IMR-90 (cell line): ENCODE data around the gene NTMT2. TPM values are rescaled to one million over a fixed set of nuclear protein-coding genes. Genes with fewer than 3 reads are reported as not detected.

Experiments used
- ATAC-seq: fragments of 200-7000 bp; cut with Tn5 transposase; 2 replicates; pipeline ENCODE4 v1.9.1; 2020; ENCODE audit warnings: low read depth, mild to moderate bottlenecking, moderate library complexity
- BruUV-seq: library from RNA; stranded (reverse); fragments of 400-500 nt; replicated peaks from 2 replicates; lab custom pipeline; 2021; lab: Mats Ljungman, UMichigan
- CTCF ChIA-PET: fragments of 300-600 bp; formaldehyde crosslinking; extraction: SDS; loops from one replicate; lab custom pipeline; 2021; ENCODE audit warnings: antibody characterized with exemption; lab: Yijun Ruan, JAX
- POLR2A ChIA-PET: fragments of 300-600 bp; sonication (Branson Sonifier 250); formaldehyde crosslinking; loops from one replicate; lab custom pipeline; 2022; ENCODE audit warnings: antibody characterized with exemption; ENCODE audit not compliant: unreplicated experiment; lab: Charles Lee
- DNase-seq: peaks from one replicate; pipeline ENCODE4 v3.0.0; 2013
- H2AFZ ChIP-seq: replicated peaks from 2 replicates; pipeline ENCODE3; 2013; ENCODE audit warnings: low read length, mild to moderate bottlenecking; ENCODE audit not compliant: poor library complexity
- H2AK5ac ChIP-seq: 2 replicates; pipeline ENCODE4 v1.6.1; 2013; ENCODE audit warnings: low read depth, low read length, inconsistent platforms
- H2AK9ac ChIP-seq: replicated peaks from 2 replicates; pipeline ENCODE3; 2013; ENCODE audit warnings: mild to moderate bottlenecking, low read depth, low read length, moderate library complexity; ENCODE audit not compliant: poor library complexity
- H2BK120ac ChIP-seq: 2 replicates; pipeline ENCODE4 v1.6.1; 2013; ENCODE audit warnings: low read depth, low read length, inconsistent platforms
- H2BK15ac ChIP-seq: 3 replicates; pipeline ENCODE4 v1.6.1; 2013; ENCODE audit warnings: low read depth, low read length, inconsistent platforms
- H2BK20ac ChIP-seq: 2 replicates; pipeline ENCODE4 v1.6.1; 2013; ENCODE audit warnings: low read depth, mild to moderate bottlenecking, inconsistent platforms, low read length, moderate library complexity
- H2BK5ac ChIP-seq: 2 replicates; pipeline ENCODE4 v1.6.1; 2013; ENCODE audit warnings: mild to moderate bottlenecking, low read depth, low read length, inconsistent platforms; ENCODE audit not compliant: poor library complexity, severe bottlenecking
- H3K14ac ChIP-seq: replicated peaks from 2 replicates; pipeline ENCODE4 v1.6.1; 2013; ENCODE audit warnings: low read depth, low read length, inconsistent platforms
- H3K18ac ChIP-seq: 2 replicates; pipeline ENCODE4 v1.6.1; 2013; ENCODE audit warnings: low read depth, low read length, control low read depth
- H3K23ac ChIP-seq: 2 replicates; pipeline ENCODE4 v1.6.1; 2013; ENCODE audit warnings: low read depth, low read length, inconsistent platforms
- H3K27ac ChIP-seq: 2 replicates; pipeline ENCODE4 v1.5.1; 2013; ENCODE audit warnings: mild to moderate bottlenecking, control low read depth, low read length; ENCODE audit not compliant: insufficient read depth
- H3K27me3 ChIP-seq: 2 replicates; pipeline ENCODE4 v1.6.1; 2013; ENCODE audit warnings: low read length; ENCODE audit not compliant: control insufficient read depth, insufficient read depth
- H3K36me3 ChIP-seq: 2 replicates; pipeline ENCODE4 v1.6.1; 2013; ENCODE audit warnings: low read length, mixed read lengths; ENCODE audit not compliant: control insufficient read depth, insufficient read depth
- H3K4ac ChIP-seq: 2 replicates; pipeline ENCODE4 v1.6.1; 2013; ENCODE audit warnings: low read depth, low read length, inconsistent platforms
- H3K4me1 ChIP-seq: 2 replicates; pipeline ENCODE4 v1.6.1; 2013; ENCODE audit warnings: low read length, mixed read lengths; ENCODE audit not compliant: control insufficient read depth, insufficient read depth
- H3K4me2 ChIP-seq: 2 replicates; pipeline ENCODE4 v1.6.1; 2013; ENCODE audit warnings: low read depth, mild to moderate bottlenecking, control low read depth, low read length, moderate library complexity
- H3K4me3 ChIP-seq: 2 replicates; pipeline ENCODE4 v1.5.1; 2013; ENCODE audit warnings: low read depth, mild to moderate bottlenecking, control low read depth, low read length, moderate library complexity; ENCODE audit not compliant: insufficient read depth
- H3K56ac ChIP-seq: 2 replicates; pipeline ENCODE4 v1.6.1; 2013; ENCODE audit warnings: low read length, inconsistent platforms; ENCODE audit not compliant: insufficient read depth; ENCODE audit errors: extremely low read depth
- H3K79me1 ChIP-seq, 2 experiments: 2 replicates each; pipeline ENCODE4 v1.6.1; 2013; ENCODE audit warnings: low read length in 2 of 2, inconsistent platforms in 1 of 2, low read depth in 1 of 2
- H3K9ac ChIP-seq: 2 replicates; pipeline ENCODE4 v1.6.1; 2013; ENCODE audit warnings: low read depth, low read length, control low read depth
- H3K9me1 ChIP-seq: 2 replicates; pipeline ENCODE4 v1.6.1; 2013; ENCODE audit warnings: low read length, inconsistent platforms; ENCODE audit not compliant: insufficient read depth
- H3K9me3 ChIP-seq: 2 replicates; pipeline ENCODE4 v1.6.1; 2013; ENCODE audit warnings: low read length; ENCODE audit not compliant: control insufficient read depth, insufficient read depth
- H4K20me1 ChIP-seq: 2 replicates; pipeline ENCODE4 v1.6.1; 2013; ENCODE audit warnings: low read length, inconsistent platforms; ENCODE audit not compliant: insufficient read depth
- H4K5ac ChIP-seq: 2 replicates; pipeline ENCODE4 v1.6.1; 2013; ENCODE audit warnings: mild to moderate bottlenecking, low read depth, low read length, control low read depth
- H4K8ac ChIP-seq, 2 experiments: 2 replicates each; pipeline ENCODE4 v1.6.1; 2013; ENCODE audit warnings: low read depth in 2 of 2, low read length in 2 of 2, control low read depth in 1 of 2, inconsistent platforms in 1 of 2
- H4K91ac ChIP-seq: 2 replicates; pipeline ENCODE4 v1.6.1; 2013; ENCODE audit warnings: low read depth, low read length, inconsistent platforms; ENCODE audit not compliant: insufficient read depth
- BHLHE40 ChIP-seq: fragments of 150-350 bp; IDR thresholded peaks from 2 replicates; pipeline ENCODE4 v1.6.1; 2016; ENCODE audit warnings: mild to moderate bottlenecking, low read depth, low read length
- CEBPB ChIP-seq: IDR thresholded peaks from 2 replicates; pipeline ENCODE4 v1.6.1; 2012; ENCODE audit warnings: low read depth, low read length, improper control_type of control experiment
- CHD1 ChIP-seq: IDR thresholded peaks from 2 replicates; pipeline ENCODE4 v1.6.1; 2012; ENCODE audit warnings: low read depth, low read length, improper control_type of control experiment
- CTCF ChIP-seq: conservative IDR thresholded peaks from 2 replicates; pipeline ENCODE4 v1.5.1; 2012; ENCODE audit warnings: mild to moderate bottlenecking, low read depth, low read length, improper control_type of control experiment
- ELK1 ChIP-seq: fragments of 150-350 bp; IDR thresholded peaks from 2 replicates; pipeline ENCODE4 v1.6.1; 2016; ENCODE audit warnings: low read depth, mild to moderate bottlenecking, low read length, moderate library complexity, borderline replicate concordance
- FOS ChIP-seq: fragments of 150-350 bp; IDR thresholded peaks from 2 replicates; pipeline ENCODE4 v1.6.1; 2016; ENCODE audit warnings: low read depth, low read length
- MAFK ChIP-seq: IDR thresholded peaks from 2 replicates; pipeline ENCODE4 v1.6.1; 2012; ENCODE audit warnings: low read depth, low read length, improper control_type of control experiment
- MAZ ChIP-seq: IDR thresholded peaks from 2 replicates; pipeline ENCODE4 v1.6.1; 2012; ENCODE audit warnings: low read depth, mild to moderate bottlenecking, low read length, improper control_type of control experiment, moderate library complexity, borderline replicate concordance
- MXI1 ChIP-seq: IDR thresholded peaks from 2 replicates; pipeline ENCODE4 v1.6.1; 2012; ENCODE audit warnings: low read depth, mild to moderate bottlenecking, low read length, moderate library complexity, borderline replicate concordance
- NFE2L2 ChIP-seq: fragments of 150-350 bp; IDR thresholded peaks from 2 replicates; pipeline ENCODE4 v1.6.1; 2016; ENCODE audit warnings: low read depth, mild to moderate bottlenecking, low read length
- POLR2A ChIP-seq: IDR thresholded peaks from 2 replicates; pipeline ENCODE4 v1.6.1; 2012; ENCODE audit warnings: mild to moderate bottlenecking, low read depth, low read length
- RAD21 ChIP-seq: IDR thresholded peaks from 2 replicates; pipeline ENCODE4 v1.6.1; 2012; ENCODE audit warnings: low read length, improper control_type of control experiment
- RCOR1 ChIP-seq: IDR thresholded peaks from 2 replicates; pipeline ENCODE4 v1.6.1; 2012; ENCODE audit warnings: mild to moderate bottlenecking, low read length, improper control_type of control experiment; ENCODE audit not compliant: insufficient replicate concordance
- RFX5 ChIP-seq: IDR thresholded peaks from 2 replicates; pipeline ENCODE4 v1.8.0; 2012; ENCODE audit warnings: low read depth, mild to moderate bottlenecking, low read length, moderate library complexity
- SMC3 ChIP-seq: fragments of 150-350 bp; IDR thresholded peaks from 2 replicates; pipeline ENCODE4 v1.6.1; 2016; ENCODE audit warnings: low read depth, mild to moderate bottlenecking, antibody characterized with exemption, low read length, moderate library complexity
- USF2 ChIP-seq: fragments of 150-350 bp; IDR thresholded peaks from 2 replicates; pipeline ENCODE4 v1.6.1; 2017; ENCODE audit warnings: mild to moderate bottlenecking, antibody characterized with exemption, low read length, low read depth
- WGBS, 2 experiments: methylation state at CpG; one replicate each; pipeline versions ENCODE4 v1.1.5 to v1.1.7; 2013; ENCODE audit warnings: missing lambda C conversion rate in 2 of 2; ENCODE audit not compliant: insufficient read length in 1 of 2; ENCODE audit errors: extremely low coverage in 2 of 2; 5-methylcytosine and 5-hydroxymethylcytosine counted together
- dilution Hi-C: fragments of 300-500 bp; cut with HindIII; formaldehyde crosslinking; loops from one replicate; pipeline ENCODE4 v1.14.3; 2018; ENCODE audit warnings: low sequenced_read_pairs; ENCODE audit not compliant: unreplicated experiment
- in situ Hi-C: fragments of 300-500 bp; cut with MboI; formaldehyde crosslinking; loops from 3 replicates; pipeline ENCODE4 v1.14.3; 2019; ENCODE audit warnings: low sequenced_read_pairs, inconsistent platforms, mixed read lengths
- intact Hi-C: fragments of 100-400 bp; cut with micrococcal nuclease; formaldehyde crosslinking; loops from 2 replicates; pipeline ENCODE4 v1.10.0; 2022
- polyA plus RNA-seq, 3 experiments: library from polyadenylated mRNA; depleted of rRNA; stranded (reverse); fragments of >200 nt; gene quantifications; 2 replicates each; pipeline ENCODE4 v1.2.3, GENCODE V29; 2012; ENCODE audit warnings: low replicate concordance in 1 of 3
- total RNA-seq: library from RNA; depleted of rRNA; stranded (reverse); fragments of >200 nt; gene quantifications from 2 replicates; pipeline ENCODE4 v1.2.3, GENCODE V29; 2012

NTMT2 gene
- total and polyA plus RNA-seq, 2 of the 4 experiments (the other 2 are of a cell fraction) = not detected

GRCh38 chr1:170157820-170158219 lies 12.1 kb downstream of the NTMT2 start:
- in situ Hi-C loops = no loop called here
- Histone ChIP-seq H3K27ac (no peak overlapping the region), H2AK5ac (no peak overlapping the region), H2BK5ac (no peak overlapping the region), H4K91ac (no peak overlapping the region), H4K5ac (no peak overlapping the region), H3K4me1 (no peaks in the 10 kb centered on the region), H3K14ac (no peak overlapping the region), H3K4me3 (no peak overlapping the region), H3K79me1 (no peaks in the 10 kb centered on the region), H3K9ac (no peak overlapping the region), H2BK20ac (no peak overlapping the region), H3K36me3 (no peaks in the 10 kb centered on the region), H4K8ac (no peak overlapping the region), H2AFZ (no peak overlapping the region), H3K18ac (no peak overlapping the region), H3K27me3 (peaks cover 2% of the 10 kb centered on the region; the same call in 1 of the 2 replicates), H3K9me1 (no peaks in the 10 kb centered on the region), H3K9me3 (peaks cover 2% of the 10 kb centered on the region; the same call in 1 of the 2 replicates), H4K20me1 (no peaks in the 10 kb centered on the region), H3K23ac (no peak overlapping the region), H3K4me2 (no peak overlapping the region), H2AK9ac (no peak overlapping the region), H2BK120ac (no peak overlapping the region), H3K4ac (no peak overlapping the region), H3K56ac (no peak overlapping the region), H2BK15ac (no peak overlapping the region)
- dilution Hi-C loops = no loop called here
- no CpG with 5 or more reads among the region's 2 CpGs for WGBS, 2 experiments
- ATAC-seq (no peak), DNase-seq (no peak)
- no TSS peak for BruUV-seq
- TF ChIP-seq RCOR1 = no peak
- no peak for TF ChIP-seq MAZ
- TF ChIP-seq RAD21 = no peak
- no peak for TF ChIP-seq ELK1
- TF ChIP-seq MAFK = no peak
- no peak for TF ChIP-seq RFX5
- TF ChIP-seq CTCF = no peak
- TF ChIP-seq BHLHE40 = no peak
- TF ChIP-seq USF2 = no peak
- TF ChIP-seq NFE2L2 = no peak
- TF ChIP-seq MXI1 = no peak
- no peak for TF ChIP-seq POLR2A
- TF ChIP-seq SMC3 = no peak
- TF ChIP-seq FOS = no peak
- no peak for TF ChIP-seq CHD1
- TF ChIP-seq CEBPB = no peak
- ChIA-PET POLR2A (no interaction called here), CTCF (no interaction called here)
- intact Hi-C loops = no loop called here
